Adrenal gland (tissue), 5 donors: ENCODE results near the gene CD93.

Source experiments
- POLR2A ChIP-seq, 2 donors: fragments of 450-650 bp; IDR thresholded peaks; one replicate each; pipeline ENCODE4 v1.6.1; 2017; ENCODE audit warnings: antibody characterized with exemption in 2 of 2, mild to moderate bottlenecking in 2 of 2, moderate library complexity in 1 of 2
- TF ChIP-seq, protein P1 (sequence below), 6 experiments: fragments of 450-650 bp in 4 of 6; fragments of 200-600 bp in 2 of 6; sonication (generic) in 1 of 6; IDR thresholded peaks; 1 replicate in 5 of 6; 2 replicates in 1 of 6; pipeline versions ENCODE4 v1.5.1 to v1.8.0; 2016 to 2021; ENCODE audit warnings: antibody characterized with exemption in 6 of 6, mild to moderate bottlenecking in 2 of 6, moderate library complexity in 1 of 6
- donor health status: DM: no; HTN: no; CAD: no.

DNA sequence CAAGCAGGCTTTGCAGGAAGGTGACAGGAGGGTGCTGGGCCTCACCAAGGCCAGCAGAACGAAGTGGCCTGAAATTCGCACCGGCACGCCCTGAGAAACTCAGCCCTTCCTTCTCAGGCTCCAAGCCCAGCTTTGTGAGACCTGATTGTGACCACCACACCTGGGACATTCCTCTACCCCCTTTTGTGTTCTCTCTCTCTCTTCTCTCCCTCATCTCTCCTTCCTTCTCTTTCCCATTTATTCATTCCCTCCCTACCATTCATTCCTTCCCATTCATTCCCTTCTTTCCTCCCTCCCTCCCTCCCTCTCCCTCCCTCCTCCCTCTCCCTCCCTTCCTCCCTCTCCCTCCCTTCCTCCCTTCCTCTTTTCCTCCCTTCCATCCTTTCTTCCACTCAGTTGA is 8.8 kb downstream of the CD93 start:
- TF ChIP-seq, protein P1, sequence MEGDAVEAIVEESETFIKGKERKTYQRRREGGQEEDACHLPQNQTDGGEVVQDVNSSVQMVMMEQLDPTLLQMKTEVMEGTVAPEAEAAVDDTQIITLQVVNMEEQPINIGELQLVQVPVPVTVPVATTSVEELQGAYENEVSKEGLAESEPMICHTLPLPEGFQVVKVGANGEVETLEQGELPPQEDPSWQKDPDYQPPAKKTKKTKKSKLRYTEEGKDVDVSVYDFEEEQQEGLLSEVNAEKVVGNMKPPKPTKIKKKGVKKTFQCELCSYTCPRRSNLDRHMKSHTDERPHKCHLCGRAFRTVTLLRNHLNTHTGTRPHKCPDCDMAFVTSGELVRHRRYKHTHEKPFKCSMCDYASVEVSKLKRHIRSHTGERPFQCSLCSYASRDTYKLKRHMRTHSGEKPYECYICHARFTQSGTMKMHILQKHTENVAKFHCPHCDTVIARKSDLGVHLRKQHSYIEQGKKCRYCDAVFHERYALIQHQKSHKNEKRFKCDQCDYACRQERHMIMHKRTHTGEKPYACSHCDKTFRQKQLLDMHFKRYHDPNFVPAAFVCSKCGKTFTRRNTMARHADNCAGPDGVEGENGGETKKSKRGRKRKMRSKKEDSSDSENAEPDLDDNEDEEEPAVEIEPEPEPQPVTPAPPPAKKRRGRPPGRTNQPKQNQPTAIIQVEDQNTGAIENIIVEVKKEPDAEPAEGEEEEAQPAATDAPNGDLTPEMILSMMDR (IDR thresholded peaks at IDR 0.05): no peak
- TF ChIP-seq POLR2A (IDR thresholded peaks at IDR 0.05): no peak
